NB4 (cell line): ENCODE measurements around the gene TCP1.

Experiments used
- DNase-seq: peaks from one replicate; pipeline ENCODE4 v3.0.0; 2010; ENCODE audit warnings: low read depth
- H3K4me3 ChIP-seq: one replicate; pipeline ENCODE4 v1.5.1; 2011; ENCODE audit warnings: mild to moderate bottlenecking, low read depth, low read length, moderate library complexity
- MYC ChIP-seq: IDR thresholded peaks from 2 replicates; pipeline ENCODE4 v1.6.1; 2011; ENCODE audit warnings: low read depth, low read length
- POLR2A ChIP-seq: IDR thresholded peaks from 2 replicates; pipeline ENCODE4 v1.6.1; 2011; ENCODE audit warnings: mild to moderate bottlenecking; ENCODE audit not compliant: insufficient read length; ENCODE audit errors: extremely low read depth
- TF ChIP-seq, protein P1 (sequence below): IDR thresholded peaks from one replicate; pipeline ENCODE4 v1.5.1; 2012; ENCODE audit warnings: low read depth, low read length
- TF ChIP-seq, protein P2 (sequence below): IDR thresholded peaks from 2 replicates; pipeline ENCODE4 v1.6.1; 2011; ENCODE audit warnings: low read depth, low read length

TCP1 gene

DNA sequence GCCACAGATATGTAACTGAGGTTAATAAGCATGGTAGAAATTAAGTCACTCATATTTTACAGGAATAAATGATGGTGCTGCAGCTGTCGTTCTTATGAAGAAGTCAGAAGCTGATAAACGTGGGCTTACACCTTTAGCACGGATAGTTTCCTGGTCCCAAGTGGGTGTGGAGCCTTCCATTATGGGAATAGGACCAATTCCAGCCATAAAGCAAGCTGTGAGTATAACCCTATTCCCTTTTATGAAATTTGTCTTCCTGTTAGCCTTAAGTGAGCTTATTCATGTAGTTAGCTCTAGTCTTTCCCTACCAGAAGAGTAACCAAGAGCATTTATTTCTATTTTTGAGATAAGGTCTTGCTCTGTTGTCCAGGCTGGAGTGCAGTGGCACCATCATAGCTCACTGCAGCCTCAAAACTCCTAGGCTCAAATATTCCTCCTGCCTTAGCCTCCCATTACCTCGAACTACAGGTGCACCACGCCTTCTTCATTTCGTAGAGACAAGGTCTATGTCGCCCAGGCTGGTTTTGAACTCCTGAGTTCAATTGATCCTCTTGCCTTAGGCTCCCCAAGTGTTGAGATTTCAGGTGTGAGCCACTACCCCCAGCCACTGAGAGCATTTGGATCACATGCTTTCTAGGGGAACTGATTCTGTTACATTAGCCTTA is 12.0 kb downstream of the TCP1 start:
- TF ChIP-seq, protein P1, sequence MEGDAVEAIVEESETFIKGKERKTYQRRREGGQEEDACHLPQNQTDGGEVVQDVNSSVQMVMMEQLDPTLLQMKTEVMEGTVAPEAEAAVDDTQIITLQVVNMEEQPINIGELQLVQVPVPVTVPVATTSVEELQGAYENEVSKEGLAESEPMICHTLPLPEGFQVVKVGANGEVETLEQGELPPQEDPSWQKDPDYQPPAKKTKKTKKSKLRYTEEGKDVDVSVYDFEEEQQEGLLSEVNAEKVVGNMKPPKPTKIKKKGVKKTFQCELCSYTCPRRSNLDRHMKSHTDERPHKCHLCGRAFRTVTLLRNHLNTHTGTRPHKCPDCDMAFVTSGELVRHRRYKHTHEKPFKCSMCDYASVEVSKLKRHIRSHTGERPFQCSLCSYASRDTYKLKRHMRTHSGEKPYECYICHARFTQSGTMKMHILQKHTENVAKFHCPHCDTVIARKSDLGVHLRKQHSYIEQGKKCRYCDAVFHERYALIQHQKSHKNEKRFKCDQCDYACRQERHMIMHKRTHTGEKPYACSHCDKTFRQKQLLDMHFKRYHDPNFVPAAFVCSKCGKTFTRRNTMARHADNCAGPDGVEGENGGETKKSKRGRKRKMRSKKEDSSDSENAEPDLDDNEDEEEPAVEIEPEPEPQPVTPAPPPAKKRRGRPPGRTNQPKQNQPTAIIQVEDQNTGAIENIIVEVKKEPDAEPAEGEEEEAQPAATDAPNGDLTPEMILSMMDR = no peak
- TF ChIP-seq, protein P2, sequence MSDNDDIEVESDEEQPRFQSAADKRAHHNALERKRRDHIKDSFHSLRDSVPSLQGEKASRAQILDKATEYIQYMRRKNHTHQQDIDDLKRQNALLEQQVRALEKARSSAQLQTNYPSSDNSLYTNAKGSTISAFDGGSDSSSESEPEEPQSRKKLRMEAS = no peak
- no peak for TF ChIP-seq MYC
- TF ChIP-seq POLR2A = no peak
- no peak for DNase-seq
- no peak overlapping the region for H3K4me3 ChIP-seq

DNA sequence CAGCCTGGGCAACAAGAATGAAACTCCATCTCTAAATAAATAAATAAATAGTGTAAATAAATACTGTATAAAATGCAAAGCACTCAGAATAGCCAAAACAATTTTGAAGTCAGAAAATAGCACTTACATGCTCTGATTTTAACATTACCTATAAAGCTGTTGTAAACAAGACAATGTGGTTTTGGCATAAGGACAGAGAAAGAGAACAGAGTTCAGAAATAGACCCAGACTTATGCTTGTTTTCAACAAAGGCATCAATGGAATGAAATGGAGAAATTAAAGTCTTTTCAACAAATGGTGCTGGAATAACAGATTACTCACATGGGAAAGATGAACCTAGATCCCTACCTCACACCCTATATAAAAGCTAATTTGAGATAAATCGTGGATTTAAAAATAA is 17.2 kb downstream of the TCP1 start:
- no peak for DNase-seq
- H3K4me3 ChIP-seq = no peak overlapping the region
- TF ChIP-seq MYC (no peak), POLR2A (no peak)
- TF ChIP-seq, protein P2 = no peak
- TF ChIP-seq, protein P1 = no peak

DNA sequence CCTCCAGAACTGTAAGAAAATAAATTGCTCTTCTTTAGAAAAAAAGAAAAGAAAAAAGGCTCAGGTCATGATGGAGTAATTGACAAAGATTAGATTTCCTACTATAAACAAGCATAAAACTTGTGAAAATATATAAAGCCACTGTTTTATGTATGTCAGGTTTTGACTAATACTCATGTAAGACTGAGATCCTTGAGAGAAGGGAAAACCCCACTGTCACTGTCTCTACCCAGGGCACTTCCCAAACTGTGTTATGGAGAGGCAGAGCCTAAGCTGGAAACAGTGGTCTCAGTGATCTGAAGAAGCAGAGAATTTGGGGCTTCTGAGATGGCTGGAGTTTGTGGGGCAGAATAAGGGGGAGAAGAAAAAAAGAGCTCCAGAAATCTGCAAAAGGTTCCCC is 19.9 kb downstream of the TCP1 start:
- no peak for TF ChIP-seq MYC
- TF ChIP-seq POLR2A = no peak
- no peak for DNase-seq
- no peak overlapping the region for H3K4me3 ChIP-seq

DNA sequence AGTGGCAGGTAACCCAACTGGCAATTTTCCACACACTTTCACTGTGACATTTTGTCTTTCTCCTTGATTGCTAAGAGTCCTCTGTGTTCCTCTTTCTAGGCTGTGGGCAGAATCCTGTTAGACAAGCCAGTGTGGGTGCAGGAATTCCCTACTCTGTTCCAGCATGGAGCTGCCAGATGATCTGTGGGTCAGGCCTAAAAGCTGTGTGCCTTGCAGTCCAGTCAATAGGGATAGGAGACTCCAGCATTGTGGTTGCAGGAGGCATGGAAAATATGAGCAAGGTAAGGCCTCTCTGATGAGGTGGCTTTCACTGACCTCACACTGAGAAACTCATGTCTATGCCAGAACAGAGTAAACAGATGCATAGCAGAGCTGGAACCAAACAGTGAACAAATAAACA is 22.5 kb downstream of the TCP1 start:
- no peak for TF ChIP-seq POLR2A
- TF ChIP-seq, protein P2 = no peak
- TF ChIP-seq, protein P1 = no peak
- DNase-seq = no peak

DNA sequence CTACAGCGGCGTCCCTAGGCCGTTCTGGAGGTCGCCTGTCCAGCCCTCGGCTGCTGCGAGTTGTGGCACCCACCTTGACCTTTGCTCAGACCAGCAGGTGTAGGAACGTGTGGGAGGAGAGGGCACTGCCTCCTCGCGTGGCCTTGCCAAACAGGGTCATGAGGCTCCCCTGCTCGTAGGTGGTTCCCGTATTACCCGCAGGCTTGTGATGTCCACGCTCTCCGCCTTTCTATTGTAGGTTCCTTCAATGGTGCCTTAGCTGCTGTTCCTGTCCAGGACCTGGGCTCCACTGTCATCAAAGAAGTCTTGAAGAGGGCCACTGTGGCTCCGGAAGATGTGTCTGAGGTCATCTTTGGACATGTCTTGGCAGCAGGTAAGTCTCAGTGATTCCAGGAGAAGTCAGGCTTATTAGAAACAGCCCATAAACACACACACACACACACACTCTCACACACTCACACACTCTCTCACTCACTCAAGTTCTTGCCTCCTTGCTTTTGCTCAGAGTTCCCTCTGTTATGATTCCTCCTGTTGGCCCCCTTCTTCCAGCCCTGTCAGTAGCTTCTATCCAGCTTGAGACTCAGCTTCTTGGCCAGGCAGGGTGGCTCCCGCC is 26.6 kb downstream of the TCP1 start:
- DNase-seq = peak; percentile 48
- peak overlapping the region; percentile 88 for H3K4me3 ChIP-seq
- TF ChIP-seq, protein P1 = no peak
- 0 out of 2 replicates have a peak, but pooled peaks have one; percentile 9 for TF ChIP-seq MYC

More for the DNA sequence above, 22.5 kb downstream of the TCP1 start:
- no peak overlapping the region for H3K4me3 ChIP-seq

DNA sequence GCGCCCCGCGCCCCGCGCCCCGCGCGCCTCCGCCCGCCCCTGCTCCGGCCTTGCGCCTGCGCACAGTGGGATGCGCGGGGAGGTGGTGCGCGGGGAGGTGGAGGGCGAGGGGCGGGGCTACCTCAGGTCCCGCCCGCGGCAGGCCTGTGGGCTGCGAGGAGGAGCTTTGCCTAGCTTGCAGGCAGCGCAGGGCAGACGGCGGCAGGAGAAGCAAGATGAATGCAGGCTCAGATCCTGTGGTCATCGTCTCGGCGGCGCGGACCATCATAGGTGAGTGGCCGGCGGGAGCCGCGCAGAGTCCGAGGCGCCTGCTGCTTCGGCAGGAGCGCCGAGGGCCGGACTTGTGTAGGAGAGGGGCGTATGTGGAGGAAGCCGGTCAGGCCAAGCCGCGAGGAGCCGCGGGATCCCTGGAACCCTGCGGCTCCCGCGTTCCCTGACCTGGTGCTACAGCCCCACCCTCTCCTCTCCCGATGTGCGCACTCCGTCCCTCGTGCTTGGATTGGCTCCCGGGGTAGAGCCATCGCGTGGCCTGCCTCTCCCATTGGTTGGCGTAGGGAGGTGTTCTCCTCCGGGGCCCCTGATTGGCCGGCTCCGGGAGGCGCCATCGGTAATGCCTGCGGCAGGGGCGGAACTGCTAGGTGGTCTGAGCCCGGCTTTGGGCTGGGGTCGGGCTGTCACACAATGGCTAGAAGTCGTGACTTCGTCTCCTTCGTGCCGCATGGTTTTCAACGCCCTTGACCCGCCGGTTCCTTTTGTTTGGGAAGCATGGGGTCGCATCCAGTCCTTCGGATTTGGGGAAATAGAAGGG is 27.3 kb downstream of the TCP1 start, which contains the start of gene ACAT2:
Gene ACAT2, plus strand, starts transcription at position 173 of the 808 bp plus-strand sequence. Its CDS starts 43 bp downstream, at position 216.
- DNase-seq = peak; percentile 98
- TF ChIP-seq MYC (peak; percentile 27; the same call in 1 of the 2 replicates), POLR2A (peak; percentile 76)
- TF ChIP-seq, protein P1 = no peak
- TF ChIP-seq, protein P2 = peak; percentile 70; the same call in 1 of the 2 replicates
- H3K4me3 ChIP-seq = peak within 1 kb of the TSS; percentile 88
